ENCODE results near the gene LIG1.

DNA sequence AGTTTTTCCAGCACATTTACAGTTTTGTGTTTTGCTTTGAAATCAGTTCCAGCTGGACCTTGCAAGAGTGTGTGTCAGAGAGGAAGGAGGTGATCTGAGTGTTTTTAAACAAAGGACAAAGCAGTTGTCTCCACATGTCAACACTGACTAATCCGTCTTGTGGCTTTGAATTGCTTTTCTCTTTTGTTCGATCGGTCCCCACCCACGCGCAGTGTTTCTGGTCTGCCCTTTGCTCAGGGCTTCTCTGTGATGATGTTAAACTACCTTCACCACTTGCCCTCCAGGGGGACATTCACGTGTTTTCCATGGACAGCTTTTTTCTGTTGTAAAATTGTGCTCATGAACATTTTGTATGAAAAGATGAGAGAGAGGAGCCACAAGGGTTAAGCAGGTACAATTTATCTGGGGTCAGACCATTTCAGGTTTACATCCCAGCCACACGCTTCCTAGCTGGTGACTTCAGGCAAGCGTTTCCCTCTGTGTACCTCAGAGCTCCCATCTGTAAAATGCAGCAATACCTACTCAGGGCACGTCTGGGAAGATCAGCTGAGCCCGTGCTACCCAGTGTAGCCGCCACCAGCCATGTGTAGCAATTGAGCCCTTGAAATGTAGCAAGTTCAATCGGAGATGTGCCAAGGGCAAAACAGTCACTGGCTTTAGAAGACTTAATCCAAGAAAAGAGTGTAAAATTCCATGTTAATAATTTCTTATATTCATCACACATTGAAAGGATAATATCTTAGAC lies 46.1 kb downstream of the LIG1 start:
- TF ChIP-seq, protein P1, sequence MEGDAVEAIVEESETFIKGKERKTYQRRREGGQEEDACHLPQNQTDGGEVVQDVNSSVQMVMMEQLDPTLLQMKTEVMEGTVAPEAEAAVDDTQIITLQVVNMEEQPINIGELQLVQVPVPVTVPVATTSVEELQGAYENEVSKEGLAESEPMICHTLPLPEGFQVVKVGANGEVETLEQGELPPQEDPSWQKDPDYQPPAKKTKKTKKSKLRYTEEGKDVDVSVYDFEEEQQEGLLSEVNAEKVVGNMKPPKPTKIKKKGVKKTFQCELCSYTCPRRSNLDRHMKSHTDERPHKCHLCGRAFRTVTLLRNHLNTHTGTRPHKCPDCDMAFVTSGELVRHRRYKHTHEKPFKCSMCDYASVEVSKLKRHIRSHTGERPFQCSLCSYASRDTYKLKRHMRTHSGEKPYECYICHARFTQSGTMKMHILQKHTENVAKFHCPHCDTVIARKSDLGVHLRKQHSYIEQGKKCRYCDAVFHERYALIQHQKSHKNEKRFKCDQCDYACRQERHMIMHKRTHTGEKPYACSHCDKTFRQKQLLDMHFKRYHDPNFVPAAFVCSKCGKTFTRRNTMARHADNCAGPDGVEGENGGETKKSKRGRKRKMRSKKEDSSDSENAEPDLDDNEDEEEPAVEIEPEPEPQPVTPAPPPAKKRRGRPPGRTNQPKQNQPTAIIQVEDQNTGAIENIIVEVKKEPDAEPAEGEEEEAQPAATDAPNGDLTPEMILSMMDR (IDR thresholded peaks at IDR 0.05 in 8 of 11, conservative IDR thresholded peaks at IDR 0.05 in 3 of 11) = no peak
- TF ChIP-seq POLR2AphosphoS5 (IDR thresholded peaks at IDR 0.05) (no peak), POLR2A (IDR thresholded peaks at IDR 0.05) (no peak)
